ENCODE measurements around the gene ASPSCR1. TPM values are rescaled to one million over a fixed set of nuclear protein-coding genes. Genes with fewer than 3 reads are reported as not detected.

Gene ASPSCR1
- total and polyA plus RNA-seq, 8 donors: 35.1 to 64.3 (median 44.4) TPM

DNA sequence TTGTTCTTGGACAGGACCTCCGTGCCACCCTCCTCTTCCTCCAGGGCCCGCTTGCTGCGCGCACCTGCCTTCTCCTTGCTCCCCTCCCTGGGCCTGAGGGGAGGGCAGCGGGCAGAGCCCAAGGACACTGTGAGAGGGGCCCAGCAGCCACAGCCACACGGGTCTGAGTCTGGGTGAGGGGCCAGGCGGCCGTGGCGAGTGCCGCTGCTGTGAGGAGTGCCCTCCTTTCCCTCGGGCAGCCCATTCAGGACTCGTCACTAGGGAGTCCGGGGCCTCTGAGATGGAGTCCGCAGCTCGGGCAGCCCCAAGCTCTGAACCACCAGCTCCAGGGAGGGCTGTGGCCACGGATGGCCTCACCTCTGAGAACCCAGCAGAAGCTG is 82.6 kb downstream of the ASPSCR1 start:
- TF ChIP-seq, protein P1, sequence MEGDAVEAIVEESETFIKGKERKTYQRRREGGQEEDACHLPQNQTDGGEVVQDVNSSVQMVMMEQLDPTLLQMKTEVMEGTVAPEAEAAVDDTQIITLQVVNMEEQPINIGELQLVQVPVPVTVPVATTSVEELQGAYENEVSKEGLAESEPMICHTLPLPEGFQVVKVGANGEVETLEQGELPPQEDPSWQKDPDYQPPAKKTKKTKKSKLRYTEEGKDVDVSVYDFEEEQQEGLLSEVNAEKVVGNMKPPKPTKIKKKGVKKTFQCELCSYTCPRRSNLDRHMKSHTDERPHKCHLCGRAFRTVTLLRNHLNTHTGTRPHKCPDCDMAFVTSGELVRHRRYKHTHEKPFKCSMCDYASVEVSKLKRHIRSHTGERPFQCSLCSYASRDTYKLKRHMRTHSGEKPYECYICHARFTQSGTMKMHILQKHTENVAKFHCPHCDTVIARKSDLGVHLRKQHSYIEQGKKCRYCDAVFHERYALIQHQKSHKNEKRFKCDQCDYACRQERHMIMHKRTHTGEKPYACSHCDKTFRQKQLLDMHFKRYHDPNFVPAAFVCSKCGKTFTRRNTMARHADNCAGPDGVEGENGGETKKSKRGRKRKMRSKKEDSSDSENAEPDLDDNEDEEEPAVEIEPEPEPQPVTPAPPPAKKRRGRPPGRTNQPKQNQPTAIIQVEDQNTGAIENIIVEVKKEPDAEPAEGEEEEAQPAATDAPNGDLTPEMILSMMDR (IDR thresholded peaks at IDR 0.05): no peak
- Histone ChIP-seq H3K4me1 (peaks cover 12 to 17% of the 10 kb centered on the region in 2 donors), H3K9me3 (no peaks in the 10 kb centered on the region), H3K27me3 (no peaks in the 10 kb centered on the region), H3K36me3 (peaks cover 0 to 87% of the 10 kb centered on the region in 2 donors), H3K27ac (no peak overlapping the region), H3K4me3 (no peak overlapping the region)
- intact Hi-C loops (cut with DNase I): no loop called here
- DNase-seq: peak in 1 of 4 donors; percentile 63
- ATAC-seq: no peak

DNA sequence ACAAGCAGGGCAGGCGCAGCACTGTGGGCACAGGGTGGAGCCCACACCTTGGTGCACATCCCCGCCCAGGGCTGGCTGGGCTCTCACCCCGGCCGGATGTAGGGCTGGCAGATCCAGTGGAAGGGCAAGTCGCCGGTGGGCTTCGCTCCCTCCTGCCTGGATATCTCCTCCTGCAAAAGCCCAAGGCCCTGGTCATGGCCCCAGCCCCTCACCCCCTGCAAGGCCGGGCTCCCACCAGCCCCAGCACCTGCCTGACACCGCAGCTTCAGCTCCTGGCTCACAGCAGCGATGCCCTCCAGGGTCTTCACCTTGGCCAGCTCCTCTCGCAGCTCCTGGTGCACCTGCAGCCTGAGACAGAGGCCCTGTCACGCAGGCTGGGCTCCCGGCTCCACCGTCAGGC is 83.2 kb downstream of the ASPSCR1 start:
- Histone ChIP-seq H3K4me1 (peaks cover 12 to 20% of the 10 kb centered on the region in 2 donors), H3K4me3 (no peak overlapping the region), H3K9me3 (no peaks in the 10 kb centered on the region), H3K36me3 (peaks cover 0 to 80% of the 10 kb centered on the region in 2 donors), H3K27ac (no peak overlapping the region), H3K27me3 (no peaks in the 10 kb centered on the region)
- TF ChIP-seq, protein P1 (IDR thresholded peaks at IDR 0.05): no peak
- intact Hi-C loops (cut with DNase I): no loop called here
- ATAC-seq (no peak), DNase-seq (peak in 1 of 4 donors; percentile 78)

DNA sequence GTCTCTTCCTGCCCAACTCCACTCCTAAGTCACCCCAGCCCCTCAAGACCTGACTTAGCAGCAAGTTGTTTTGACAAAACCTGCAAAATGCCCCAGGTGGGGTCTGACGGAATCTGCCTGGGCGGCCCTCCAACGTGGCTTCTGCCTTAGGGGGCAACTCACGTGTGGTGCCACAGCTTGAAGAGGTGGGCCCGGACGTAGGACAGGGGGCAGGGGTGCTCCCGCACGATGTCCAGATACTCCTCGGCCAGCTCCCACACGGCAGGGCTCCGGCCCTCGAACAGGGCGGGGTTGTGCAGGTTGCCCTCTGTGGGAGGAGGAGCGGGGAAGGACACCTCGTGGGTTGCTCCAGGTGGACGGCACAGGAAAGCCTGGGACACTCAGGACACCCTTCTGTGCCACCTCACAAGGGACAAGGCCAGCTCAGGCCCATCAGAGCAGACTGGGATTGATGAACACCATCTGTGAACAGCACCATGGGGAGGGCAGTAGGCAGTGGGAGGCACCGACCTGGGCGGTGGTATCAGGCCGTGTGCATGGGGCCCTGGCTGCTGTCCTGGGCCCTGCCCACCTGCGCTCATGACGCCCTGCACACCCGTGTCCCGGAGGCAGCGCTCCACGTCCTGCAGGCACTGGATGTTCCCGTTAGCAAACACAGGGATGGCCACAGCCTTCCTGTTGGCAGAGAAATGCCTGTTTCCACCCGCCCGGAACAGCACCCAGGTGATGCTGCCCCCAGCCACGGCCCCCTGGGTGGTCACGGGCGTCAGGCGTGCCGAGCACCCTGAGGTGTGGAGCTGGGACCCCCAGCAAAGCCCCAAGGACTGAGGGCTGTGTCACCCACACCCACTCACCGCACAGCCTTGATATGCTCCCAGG is 83.9 kb downstream of the ASPSCR1 start:
- H3K4me3 ChIP-seq: no peak overlapping the region
- no peaks in the 10 kb centered on the region for H3K27me3 ChIP-seq
- intact Hi-C loops (cut with DNase I): no loop called here
- H3K9me3 ChIP-seq: no peaks in the 10 kb centered on the region
- DNase-seq (peak in 1 of 4 donors; percentile 62), ATAC-seq (no peak)
- H3K4me1 ChIP-seq: peaks cover 16 to 25% of the 10 kb centered on the region in 2 donors
- no peak overlapping the region for H3K27ac ChIP-seq
- peaks cover 0 to 74% of the 10 kb centered on the region in 2 donors for H3K36me3 ChIP-seq
- TF ChIP-seq, protein P1 (IDR thresholded peaks at IDR 0.05): no peak

DNA sequence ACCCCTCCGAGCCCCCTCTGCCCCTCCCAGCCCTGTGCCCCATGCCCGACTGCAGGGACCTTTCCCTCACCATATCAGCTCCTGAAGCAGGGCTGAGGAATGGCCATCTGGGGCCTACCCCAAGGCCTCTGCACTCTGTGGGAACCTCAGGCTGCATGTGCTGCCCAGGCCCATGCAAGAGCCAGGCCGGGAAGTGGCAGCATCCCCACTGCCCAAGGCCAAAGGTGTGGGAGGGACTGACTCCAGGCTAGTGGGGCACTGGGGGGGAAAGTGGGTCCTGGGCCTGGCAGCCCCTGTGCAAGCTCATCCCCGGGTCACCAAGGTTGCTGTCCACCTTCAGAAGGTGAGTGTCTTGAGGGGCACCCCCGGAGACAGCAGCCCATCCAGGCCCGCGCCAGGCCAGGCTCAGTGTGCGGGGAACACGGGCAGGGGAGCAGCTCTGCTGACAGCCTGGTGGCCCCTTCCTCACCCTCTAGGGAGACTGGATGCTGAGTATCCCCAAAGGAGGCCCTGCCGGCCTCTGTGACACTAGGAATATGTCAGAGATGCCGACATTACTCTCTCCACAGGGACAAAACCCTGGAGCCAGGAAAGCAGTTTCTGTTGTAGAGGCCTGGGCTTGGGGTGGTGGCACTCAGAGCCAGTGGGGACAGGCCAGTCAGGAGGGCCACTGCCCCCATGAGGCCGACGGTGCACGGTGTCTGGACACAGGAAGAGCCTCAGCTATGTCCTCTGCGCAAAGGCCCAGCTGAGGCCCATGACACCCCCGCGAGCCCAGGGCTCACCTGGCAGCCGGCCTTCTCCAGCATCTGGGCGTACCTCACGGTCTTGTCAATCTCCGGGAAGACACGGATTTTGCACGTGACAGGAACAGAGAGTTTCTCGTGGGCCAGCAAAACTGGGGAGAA is 84.9 kb downstream of the ASPSCR1 start:
- Histone ChIP-seq H3K27ac (no peak overlapping the region), H3K27me3 (no peaks in the 10 kb centered on the region), H3K4me1 (peaks cover 18 to 28% of the 10 kb centered on the region in 2 donors), H3K9me3 (no peaks in the 10 kb centered on the region), H3K4me3 (no peak overlapping the region), H3K36me3 (peaks cover 0 to 63% of the 10 kb centered on the region in 2 donors)
- ATAC-seq: no peak
- intact Hi-C loops (cut with DNase I): no loop called here
- DNase-seq: peak in 1 of 4 donors; percentile 64
- TF ChIP-seq, protein P1 (IDR thresholded peaks at IDR 0.05): no peak

DNA sequence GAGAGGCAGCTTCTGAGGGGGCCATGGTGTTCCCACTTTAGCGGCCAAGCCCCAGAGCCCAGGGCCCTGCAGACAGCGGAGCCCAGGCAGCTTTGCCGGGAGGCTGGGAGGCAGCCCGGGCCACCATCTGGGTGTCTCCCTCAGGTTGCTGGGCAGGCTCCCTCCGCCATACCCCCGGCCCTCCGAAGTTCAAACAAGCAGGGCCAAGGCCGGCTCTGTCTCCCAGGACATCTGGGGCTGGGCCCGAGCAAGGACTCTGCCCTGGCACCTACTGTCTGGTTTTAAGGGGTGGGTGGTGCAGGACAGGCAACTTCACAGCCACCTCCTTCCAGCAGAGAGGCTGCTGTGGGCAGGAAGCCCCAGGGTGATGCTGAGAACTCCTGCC is 85.5 kb downstream of the ASPSCR1 start:
- intact Hi-C loops (cut with DNase I): no loop called here
- DNase-seq (peak in 1 of 4 donors; percentile 67), ATAC-seq (no peak)
- Histone ChIP-seq H3K4me1 (peaks cover 18 to 28% of the 10 kb centered on the region in 2 donors), H3K36me3 (peaks cover 0 to 57% of the 10 kb centered on the region in 2 donors), H3K27ac (no peak overlapping the region), H3K27me3 (no peaks in the 10 kb centered on the region), H3K9me3 (no peaks in the 10 kb centered on the region), H3K4me3 (no peak overlapping the region)
- TF ChIP-seq, protein P1 (IDR thresholded peaks at IDR 0.05): no peak
